ENCODE data around the gene INSC. TPM values are rescaled to one million over a fixed set of nuclear protein-coding genes. Genes with fewer than 3 reads are reported as not detected.

The INSC gene
- total RNA-seq, 4 donors from 2014 or later, result 1.3 to 11.4 (median 2.6) TPM

DNA sequence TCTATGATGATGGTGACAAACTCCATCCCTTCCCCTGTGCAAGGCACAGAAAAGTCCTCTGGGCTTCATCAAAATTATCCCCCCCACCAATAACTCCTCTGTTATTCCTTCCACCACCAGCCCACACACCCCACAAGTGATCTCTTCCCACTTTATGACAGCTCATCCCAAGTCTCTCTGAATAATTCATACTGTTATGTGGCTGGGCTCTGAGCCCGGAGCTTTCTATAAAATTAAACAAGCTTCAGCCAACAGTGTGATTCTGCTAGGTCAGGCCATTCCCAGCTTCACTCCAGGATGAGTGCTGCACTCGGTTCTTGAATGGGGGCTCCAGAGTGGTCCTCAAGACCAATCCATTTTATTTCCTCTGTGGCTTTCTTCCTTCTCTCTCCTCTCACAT lies 83.0 kb downstream of the INSC start:
- WGBS, 2 donors (ENCODE audit: low coverage in 1 of 2), result 11 to 25% methylated on average over 2 of the region's 2 CpGs
- peak; percentile 42 for ATAC-seq

DNA sequence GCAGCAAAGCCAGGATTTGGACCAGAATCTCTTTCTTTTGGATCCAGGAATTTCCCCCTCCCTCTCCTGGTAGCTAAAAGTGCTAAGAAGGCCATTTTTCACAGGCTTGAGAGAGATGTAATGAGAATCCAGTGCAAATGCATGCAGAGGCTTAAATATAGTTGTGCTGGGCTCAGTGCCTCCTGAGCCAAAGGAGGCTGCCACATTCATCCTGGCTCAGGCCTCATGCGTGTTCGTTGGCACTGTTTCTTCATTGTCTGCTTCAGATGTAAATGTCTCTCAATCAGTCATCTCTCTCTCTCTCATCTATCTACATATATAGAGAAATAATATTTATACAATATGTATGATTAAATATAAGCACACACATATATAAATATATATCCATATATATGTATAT lies 83.6 kb downstream of the INSC start:
- no peak for ATAC-seq
- H3K36me3 ChIP-seq, result no peaks in the 10 kb centered on the region
- no peak overlapping the region for H3K4me3 ChIP-seq
- H3K9me3 ChIP-seq, result no peaks in the 10 kb centered on the region
- H3K4me1 ChIP-seq, result peaks cover 0 to 65% (median 4%) of the 10 kb centered on the region in 3 donors
- no peak overlapping the region for H3K27ac ChIP-seq
- TF ChIP-seq POLR2AphosphoS5 (IDR thresholded peaks at IDR 0.05), result no peak
- TF ChIP-seq EP300 (IDR thresholded peaks at IDR 0.05), result no peak
- TF ChIP-seq POLR2A (IDR thresholded peaks at IDR 0.05), result no peak
- TF ChIP-seq, protein P1, sequence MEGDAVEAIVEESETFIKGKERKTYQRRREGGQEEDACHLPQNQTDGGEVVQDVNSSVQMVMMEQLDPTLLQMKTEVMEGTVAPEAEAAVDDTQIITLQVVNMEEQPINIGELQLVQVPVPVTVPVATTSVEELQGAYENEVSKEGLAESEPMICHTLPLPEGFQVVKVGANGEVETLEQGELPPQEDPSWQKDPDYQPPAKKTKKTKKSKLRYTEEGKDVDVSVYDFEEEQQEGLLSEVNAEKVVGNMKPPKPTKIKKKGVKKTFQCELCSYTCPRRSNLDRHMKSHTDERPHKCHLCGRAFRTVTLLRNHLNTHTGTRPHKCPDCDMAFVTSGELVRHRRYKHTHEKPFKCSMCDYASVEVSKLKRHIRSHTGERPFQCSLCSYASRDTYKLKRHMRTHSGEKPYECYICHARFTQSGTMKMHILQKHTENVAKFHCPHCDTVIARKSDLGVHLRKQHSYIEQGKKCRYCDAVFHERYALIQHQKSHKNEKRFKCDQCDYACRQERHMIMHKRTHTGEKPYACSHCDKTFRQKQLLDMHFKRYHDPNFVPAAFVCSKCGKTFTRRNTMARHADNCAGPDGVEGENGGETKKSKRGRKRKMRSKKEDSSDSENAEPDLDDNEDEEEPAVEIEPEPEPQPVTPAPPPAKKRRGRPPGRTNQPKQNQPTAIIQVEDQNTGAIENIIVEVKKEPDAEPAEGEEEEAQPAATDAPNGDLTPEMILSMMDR (IDR thresholded peaks at IDR 0.05), result no peak
- H3K27me3 ChIP-seq, result no peaks in the 10 kb centered on the region
- 28 to 49% methylated on average over 2 of the region's 2 CpGs for WGBS, 2 donors (ENCODE audit: low coverage in 1 of 2)

More for the DNA sequence above, 83.0 kb downstream of the INSC start:
- H3K4me3 ChIP-seq, result no peak overlapping the region
- H3K4me1 ChIP-seq, result peaks cover 0 to 65% (median 4%) of the 10 kb centered on the region in 3 donors
- TF ChIP-seq, protein P1 (IDR thresholded peaks at IDR 0.05), result no peak
- TF ChIP-seq POLR2AphosphoS5 (IDR thresholded peaks at IDR 0.05), result no peak
- TF ChIP-seq POLR2A (IDR thresholded peaks at IDR 0.05), result no peak
- TF ChIP-seq EP300 (IDR thresholded peaks at IDR 0.05), result no peak
- H3K36me3 ChIP-seq, result no peaks in the 10 kb centered on the region
- H3K27me3 ChIP-seq, result no peaks in the 10 kb centered on the region
- H3K27ac ChIP-seq, result no peak overlapping the region
- H3K9me3 ChIP-seq, result no peaks in the 10 kb centered on the region

DNA sequence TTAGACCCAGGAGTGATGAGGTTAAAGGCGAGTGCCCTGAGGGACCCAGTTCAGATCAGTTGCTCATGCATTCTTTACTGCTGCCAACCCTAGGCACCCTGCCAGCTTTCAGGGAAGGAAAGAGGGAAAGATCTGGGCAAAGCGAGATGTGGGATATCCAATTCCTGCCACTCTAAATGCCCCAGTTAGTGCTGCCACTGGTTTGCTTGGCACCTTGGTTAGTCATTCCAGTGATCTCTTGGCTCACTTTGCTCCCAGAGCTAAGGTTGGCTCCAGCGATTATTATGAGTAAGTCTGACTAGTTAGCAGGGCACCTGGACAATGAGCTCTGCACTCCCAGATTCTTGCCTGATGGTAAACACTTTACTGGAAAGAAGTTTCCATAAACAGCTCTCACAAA lies 85.0 kb downstream of the INSC start:
- Histone ChIP-seq H3K4me3 (no peak overlapping the region), H3K27me3 (no peaks in the 10 kb centered on the region), H3K27ac (no peak overlapping the region), H3K9me3 (no peaks in the 10 kb centered on the region), H3K4me1 (peaks cover 0 to 60% (median 4%) of the 10 kb centered on the region in 3 donors), H3K36me3 (no peaks in the 10 kb centered on the region)
- ATAC-seq, result no peak
- TF ChIP-seq, protein P1 (IDR thresholded peaks at IDR 0.05), result no peak
- TF ChIP-seq POLR2A (IDR thresholded peaks at IDR 0.05) (no peak), POLR2AphosphoS5 (IDR thresholded peaks at IDR 0.05) (peak; percentile 18)
- 29 to 43% methylated on average over 3 of the region's 3 CpGs for WGBS, 2 donors (ENCODE audit: low coverage in 1 of 2)

DNA sequence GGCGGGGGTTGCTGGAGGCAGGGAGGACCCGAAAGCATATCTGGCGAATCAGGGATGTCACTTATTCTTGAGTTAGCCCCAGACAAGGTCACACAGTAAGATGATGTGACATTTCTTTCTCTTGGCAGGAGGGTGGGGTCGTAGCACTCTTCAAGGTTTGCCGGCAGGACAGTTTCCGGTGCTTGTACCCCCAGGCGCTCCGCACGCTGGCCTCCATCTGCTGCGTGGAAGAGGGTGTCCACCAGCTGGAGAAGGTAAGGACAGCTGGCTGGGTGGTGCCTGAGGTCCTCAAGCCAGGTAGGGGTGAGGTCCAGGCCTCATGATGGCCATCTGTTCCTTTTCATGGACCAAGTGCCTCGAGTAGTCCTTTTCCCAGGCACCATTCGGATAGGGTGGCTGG lies 86.0 kb downstream of the INSC start:
- no peak for ATAC-seq

DNA sequence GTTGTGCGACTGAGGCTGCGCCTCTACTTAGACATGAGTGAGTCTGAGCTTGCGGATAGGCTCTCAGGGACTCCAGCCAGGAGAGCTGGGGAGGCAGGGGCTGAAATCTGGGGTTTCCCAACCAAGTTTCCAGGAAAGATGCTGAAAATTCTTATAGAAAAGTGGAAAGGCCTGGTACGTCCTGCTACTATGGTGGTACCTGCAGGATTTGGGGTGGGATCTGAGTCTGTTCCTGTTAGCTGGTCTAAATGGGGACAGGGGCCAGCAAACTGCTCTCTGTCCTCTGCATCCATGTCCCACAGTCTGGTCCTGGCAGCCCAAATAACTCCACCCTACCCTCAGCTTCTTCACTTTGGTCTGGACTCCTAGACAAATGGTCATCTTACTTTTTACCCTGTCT lies 86.9 kb downstream of the INSC start:
- no peaks in the 10 kb centered on the region for H3K9me3 ChIP-seq
- H3K27ac ChIP-seq, result no peak overlapping the region
- 93% methylated on average over 2 of the region's 4 CpGs; no CpG with 5 or more reads in 1 of the 2 donors for WGBS, 2 donors (ENCODE audit: low coverage in 1 of 2)
- H3K27me3 ChIP-seq, result no peaks in the 10 kb centered on the region
- TF ChIP-seq POLR2AphosphoS5 (IDR thresholded peaks at IDR 0.05) (no peak), POLR2A (IDR thresholded peaks at IDR 0.05) (no peak), EP300 (IDR thresholded peaks at IDR 0.05) (no peak)
- TF ChIP-seq, protein P1 (IDR thresholded peaks at IDR 0.05), result no peak
- H3K36me3 ChIP-seq, result no peaks in the 10 kb centered on the region
- peaks cover 0 to 41% (median 4%) of the 10 kb centered on the region in 3 donors for H3K4me1 ChIP-seq
- H3K4me3 ChIP-seq, result no peak overlapping the region
- no peak for ATAC-seq

More for the DNA sequence above, 86.0 kb downstream of the INSC start:
- no peaks in the 10 kb centered on the region for H3K27me3 ChIP-seq
- WGBS, 2 donors (ENCODE audit: low coverage in 1 of 2), result 80 to 100% methylated on average over 1 of the region's 12 CpGs
- H3K36me3 ChIP-seq, result no peaks in the 10 kb centered on the region
- TF ChIP-seq, protein P1 (IDR thresholded peaks at IDR 0.05), result no peak
- TF ChIP-seq POLR2A (IDR thresholded peaks at IDR 0.05), result no peak
- peaks cover 0 to 50% (median 4%) of the 10 kb centered on the region in 3 donors for H3K4me1 ChIP-seq
- no peak overlapping the region for H3K27ac ChIP-seq
- H3K9me3 ChIP-seq, result no peaks in the 10 kb centered on the region
- no peak overlapping the region for H3K4me3 ChIP-seq

Data from gastroesophageal sphincter (tissue), 4 donors.